ENCODE results near the gene PCSK5. TPM values are rescaled to one million over a fixed set of nuclear protein-coding genes. Genes with fewer than 3 reads are reported as not detected.

PCSK5 gene
- total RNA-seq (2022; extraction: Qiagen RNA extraction), result 1.3 to 2.2 TPM (median 1.5 TPM) in 5 replicates

DNA sequence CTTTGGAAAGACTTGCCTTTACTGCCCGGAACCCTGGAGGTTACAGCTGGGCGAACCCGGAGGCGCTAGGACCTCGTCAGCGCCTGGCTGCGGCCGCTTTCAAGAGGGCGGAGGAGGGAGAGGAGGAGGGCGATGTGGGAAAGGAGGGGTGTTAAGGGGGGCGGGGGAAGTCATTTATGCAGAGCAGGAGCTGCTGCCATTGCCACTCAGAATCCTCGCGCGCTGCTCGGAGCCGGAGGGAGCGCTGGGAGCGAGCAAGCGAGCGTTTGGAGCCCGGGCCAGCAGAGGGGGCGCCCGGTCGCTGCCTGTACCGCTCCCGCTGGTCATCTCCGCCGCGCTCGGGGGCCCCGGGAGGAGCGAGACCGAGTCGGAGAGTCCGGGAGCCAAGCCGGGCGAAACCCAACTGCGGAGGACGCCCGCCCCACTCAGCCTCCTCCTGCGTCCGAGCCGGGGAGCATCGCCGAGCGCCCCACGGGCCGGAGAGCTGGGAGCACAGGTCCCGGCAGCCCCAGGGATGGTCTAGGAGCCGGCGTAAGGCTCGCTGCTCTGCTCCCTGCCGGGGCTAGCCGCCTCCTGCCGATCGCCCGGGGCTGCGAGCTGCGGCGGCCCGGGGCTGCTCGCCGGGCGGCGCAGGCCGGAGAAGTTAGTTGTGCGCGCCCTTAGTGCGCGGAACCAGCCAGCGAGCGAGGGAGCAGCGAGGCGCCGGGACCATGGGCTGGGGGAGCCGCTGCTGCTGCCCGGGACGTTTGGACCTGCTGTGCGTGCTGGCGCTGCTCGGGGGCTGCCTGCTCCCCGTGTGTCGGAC is at the start of gene PCSK5:
PCSK5 (plus strand) TSS at position 202 of the 805 bp plus-strand sequence; CDS start at position 711, 509 bp downstream.

DNA sequence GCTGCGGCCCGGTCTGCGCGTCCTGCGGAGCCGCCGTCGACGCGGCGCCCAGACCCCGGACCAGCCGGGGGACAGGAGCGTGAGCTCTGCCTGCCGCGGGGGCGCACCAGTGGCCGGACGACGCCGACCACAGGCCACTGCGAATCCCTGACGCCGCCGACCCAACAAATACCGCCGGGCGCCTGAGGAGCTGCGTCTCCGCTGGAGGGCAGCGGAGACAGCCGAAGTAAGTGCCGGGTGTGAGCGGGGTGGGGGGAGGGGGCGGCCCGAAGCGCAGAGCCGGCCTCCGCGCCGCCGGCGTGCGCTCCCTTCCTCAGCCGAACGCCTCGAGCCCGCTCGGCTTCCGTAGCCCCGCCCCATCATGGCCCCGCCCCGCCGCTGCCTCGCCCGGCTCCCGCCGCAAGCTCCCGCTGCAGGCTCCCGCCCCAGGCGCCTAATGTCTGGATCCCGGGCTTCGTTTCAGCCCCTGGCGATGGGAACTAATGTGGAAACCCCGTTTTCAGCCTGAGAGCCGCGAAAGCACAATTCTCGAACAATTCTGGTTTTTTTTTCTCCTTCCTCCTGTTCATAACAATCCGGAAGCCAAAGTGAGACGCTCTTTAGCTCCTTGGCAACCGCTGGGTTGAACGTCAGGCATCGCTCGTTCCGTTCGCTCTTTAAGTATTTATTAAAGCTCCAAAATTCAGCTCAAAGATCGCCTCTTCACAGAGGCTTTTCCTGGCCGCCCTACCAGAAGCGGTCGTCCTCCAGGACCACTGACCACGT is 503.9 kb downstream of the PCSK5 start, which contains the start of gene RFK:
RFK (minus strand) TSS at position 232 of the 765 bp plus-strand sequence. CDS start 255 bp downstream, outside the sequence.

